NT2/D1 (cell line): ENCODE measurements around the gene MRPL34.

Source experiments
- DNase-seq: peaks from one replicate; pipeline ENCODE4 v3.0.0-alpha.2; 2011; ENCODE audit warnings: low read depth, low spot score
- H3K27me3 ChIP-seq: 2 replicates; pipeline ENCODE4 v1.6.0; 2011; ENCODE audit warnings: mild to moderate bottlenecking; ENCODE audit not compliant: insufficient read length, insufficient read depth
- H3K36me3 ChIP-seq: 2 replicates; pipeline ENCODE4 v1.6.1; 2011; ENCODE audit warnings: mild to moderate bottlenecking, low read length, mixed read lengths; ENCODE audit not compliant: insufficient read depth, insufficient read length
- H3K4me1 ChIP-seq: 2 replicates; pipeline ENCODE4 v1.5.1; 2011; ENCODE audit not compliant: insufficient read depth, insufficient read length
- H3K4me3 ChIP-seq: 2 replicates; pipeline ENCODE4 v1.5.1; 2011; ENCODE audit warnings: low read depth; ENCODE audit not compliant: insufficient read length
- H3K9ac ChIP-seq: 2 replicates; pipeline ENCODE4 v1.6.0; 2011; ENCODE audit warnings: low read depth; ENCODE audit not compliant: insufficient read length
- H3K9me3 ChIP-seq: 2 replicates; pipeline ENCODE4 v1.5.1; 2011; ENCODE audit warnings: mild to moderate bottlenecking, low read length; ENCODE audit not compliant: insufficient read depth
- SUZ12 ChIP-seq: IDR thresholded peaks from 2 replicates; pipeline ENCODE4 v1.6.1; 2011; ENCODE audit not compliant: insufficient read length, insufficient read depth; ENCODE audit errors: extremely low read depth
- YY1 ChIP-seq: IDR thresholded peaks from 2 replicates; pipeline ENCODE4 v1.6.1; 2011; ENCODE audit not compliant: insufficient read length, insufficient read depth
- ZNF274 ChIP-seq: IDR thresholded peaks from 2 replicates; pipeline ENCODE4 v1.6.1; 2011; ENCODE audit warnings: mild to moderate bottlenecking, low read depth, low read length

The MRPL34 gene

GRCh38 chr19:17330262-17331044 is 24.8 kb downstream of the MRPL34 start:
- Histone ChIP-seq H3K9me3 (peaks cover 5% of the 10 kb centered on the region; the same call in 1 of the 2 replicates), H3K4me3 (no peak overlapping the region)
- TF ChIP-seq ZNF274 (no peak), SUZ12 (no peak)

GRCh38 chr19:17331045-17331558 is 25.4 kb downstream of the MRPL34 start:
- Histone ChIP-seq H3K4me3 (no peak overlapping the region), H3K27me3 (no peaks in the 10 kb centered on the region), H3K9me3 (peaks cover 5% of the 10 kb centered on the region; the same call in 1 of the 2 replicates), H3K36me3 (peaks cover 35% of the 10 kb centered on the region), H3K4me1 (peaks cover 17% of the 10 kb centered on the region), H3K9ac (no peak overlapping the region)
- DNase-seq, result no peak
- no peak for TF ChIP-seq YY1
- no peak for TF ChIP-seq ZNF274
- TF ChIP-seq SUZ12, result no peak

More at GRCh38 chr19:17330262-17331044, 24.8 kb downstream of the MRPL34 start:
- Histone ChIP-seq H3K27me3 (no peaks in the 10 kb centered on the region), H3K9ac (no peak overlapping the region), H3K36me3 (peaks cover 36% of the 10 kb centered on the region), H3K4me1 (peaks cover 17% of the 10 kb centered on the region)
- DNase-seq, result no peak

- Histone ChIP-seq H3K4me1 (peaks cover 15% of the 10 kb centered on the region), H3K4me3 (no peak overlapping the region), H3K36me3 (peaks cover 35% of the 10 kb centered on the region), H3K27me3 (no peaks in the 10 kb centered on the region), H3K9me3 (peaks cover 5% of the 10 kb centered on the region; the same call in 1 of the 2 replicates), H3K9ac (no peak overlapping the region)
- DNase-seq, result no peak
- TF ChIP-seq YY1, result no peak
- TF ChIP-seq ZNF274, result no peak
- TF ChIP-seq SUZ12, result no peak
Observed at GRCh38 chr19:17332360-17332676, 26.6 kb downstream of the MRPL34 start.

GRCh38 chr19:17332677-17333581 is 27.3 kb downstream of the MRPL34 start:
- H3K9me3 ChIP-seq, result peaks cover 5% of the 10 kb centered on the region; the same call in 1 of the 2 replicates
- no peak overlapping the region for H3K4me3 ChIP-seq
- peak overlapping the region; percentile 89 for H3K9ac ChIP-seq
- H3K4me1 ChIP-seq, result peaks cover 13% of the 10 kb centered on the region
- H3K27me3 ChIP-seq, result no peaks in the 10 kb centered on the region
- H3K36me3 ChIP-seq, result peaks cover 35% of the 10 kb centered on the region
- no peak for DNase-seq
- TF ChIP-seq ZNF274 (no peak), SUZ12 (no peak), YY1 (no peak)

- DNase-seq, result no peak
- peaks cover 44% of the 10 kb centered on the region for H3K36me3 ChIP-seq
Observed at GRCh38 chr19:17333611-17334413, 28.1 kb downstream of the MRPL34 start.

GRCh38 chr19:17334414-17335409 is 29.0 kb downstream of the MRPL34 start, which contains the start of gene ANO8:
ANO8 (minus strand) TSS chr19:17334855; CDS start chr19:17334670, 185 bp downstream.
- Histone ChIP-seq H3K27me3 (no peaks in the 10 kb centered on the region), H3K9ac (peak within 1 kb of the TSS; percentile 89), H3K4me3 (peak within 1 kb of the TSS; percentile 79), H3K4me1 (peaks cover 17% of the 10 kb centered on the region), H3K9me3 (peaks cover 5% of the 10 kb centered on the region; the same call in 1 of the 2 replicates), H3K36me3 (peaks cover 44% of the 10 kb centered on the region)
- peak; percentile 98 for DNase-seq
- TF ChIP-seq ZNF274 (no peak), SUZ12 (no peak), YY1 (no peak)

More at GRCh38 chr19:17333611-17334413, 28.1 kb downstream of the MRPL34 start:
- peaks cover 5% of the 10 kb centered on the region; the same call in 1 of the 2 replicates for H3K9me3 ChIP-seq
- H3K4me1 ChIP-seq, result peaks cover 21% of the 10 kb centered on the region
- TF ChIP-seq ZNF274, result no peak
- no peak for TF ChIP-seq SUZ12
- TF ChIP-seq YY1, result no peak
- H3K4me3 ChIP-seq, result peak overlapping the region; percentile 79
- H3K27me3 ChIP-seq, result no peaks in the 10 kb centered on the region
- peak overlapping the region; percentile 89 for H3K9ac ChIP-seq
